WERI-Rb-1 (cell line): ENCODE data around the gene ADGRV1.
"Not testable (repeated sequence)": the region's sequence is repeated elsewhere in the genome, so short reads cannot be mapped to it uniquely, and the experiment has no call there.

ENCODE experiments used
- DNase-seq: peaks from one replicate; pipeline ENCODE4 v3.0.0-alpha.2; 2020
- H3K27ac ChIP-seq: fragments of 250-450 bp; sonication (Bioruptor Pico); 2 replicates; pipeline ENCODE4 v1.5.1; 2020; ENCODE audit warnings: mild to moderate bottlenecking, moderate library complexity
- H3K27me3 ChIP-seq: fragments of 250-450 bp; sonication (Bioruptor Pico); 2 replicates; pipeline ENCODE4 v1.5.1; 2021; ENCODE audit warnings: mild to moderate bottlenecking, low read depth, moderate library complexity; ENCODE audit not compliant: insufficient read depth, severe bottlenecking
- H3K36me3 ChIP-seq: fragments of 250-450 bp; sonication (Bioruptor Pico); 2 replicates; pipeline ENCODE4 v1.5.1; 2020; ENCODE audit warnings: mild to moderate bottlenecking, moderate library complexity
- H3K4me3 ChIP-seq: 2 replicates; pipeline ENCODE4 v1.5.1; 2011; ENCODE audit warnings: low read depth, mild to moderate bottlenecking, control low read depth, low read length
- H3K9me3 ChIP-seq: fragments of 250-450 bp; sonication (Bioruptor Pico); 2 replicates; pipeline ENCODE4 v1.5.1; 2021; ENCODE audit warnings: mild to moderate bottlenecking, moderate library complexity; ENCODE audit not compliant: severe bottlenecking
- TF ChIP-seq, protein P1 (sequence below): IDR thresholded peaks from 2 replicates; pipeline ENCODE4 v1.5.1; 2011; ENCODE audit warnings: low read depth, mild to moderate bottlenecking, control low read depth, inconsistent platforms, low read length

Gene ADGRV1

GRCh38 chr5:90746119-90746518, 187.5 kb downstream of the ADGRV1 start:
- Histone ChIP-seq H3K9me3 (no peaks in the 10 kb centered on the region), H3K27me3 (no peaks in the 10 kb centered on the region), H3K36me3 (peaks cover 53% of the 10 kb centered on the region), H3K4me3 (no peak overlapping the region), H3K27ac (no peak overlapping the region)
- no peak for DNase-seq
- TF ChIP-seq, protein P1, sequence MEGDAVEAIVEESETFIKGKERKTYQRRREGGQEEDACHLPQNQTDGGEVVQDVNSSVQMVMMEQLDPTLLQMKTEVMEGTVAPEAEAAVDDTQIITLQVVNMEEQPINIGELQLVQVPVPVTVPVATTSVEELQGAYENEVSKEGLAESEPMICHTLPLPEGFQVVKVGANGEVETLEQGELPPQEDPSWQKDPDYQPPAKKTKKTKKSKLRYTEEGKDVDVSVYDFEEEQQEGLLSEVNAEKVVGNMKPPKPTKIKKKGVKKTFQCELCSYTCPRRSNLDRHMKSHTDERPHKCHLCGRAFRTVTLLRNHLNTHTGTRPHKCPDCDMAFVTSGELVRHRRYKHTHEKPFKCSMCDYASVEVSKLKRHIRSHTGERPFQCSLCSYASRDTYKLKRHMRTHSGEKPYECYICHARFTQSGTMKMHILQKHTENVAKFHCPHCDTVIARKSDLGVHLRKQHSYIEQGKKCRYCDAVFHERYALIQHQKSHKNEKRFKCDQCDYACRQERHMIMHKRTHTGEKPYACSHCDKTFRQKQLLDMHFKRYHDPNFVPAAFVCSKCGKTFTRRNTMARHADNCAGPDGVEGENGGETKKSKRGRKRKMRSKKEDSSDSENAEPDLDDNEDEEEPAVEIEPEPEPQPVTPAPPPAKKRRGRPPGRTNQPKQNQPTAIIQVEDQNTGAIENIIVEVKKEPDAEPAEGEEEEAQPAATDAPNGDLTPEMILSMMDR = no peak

DNA sequence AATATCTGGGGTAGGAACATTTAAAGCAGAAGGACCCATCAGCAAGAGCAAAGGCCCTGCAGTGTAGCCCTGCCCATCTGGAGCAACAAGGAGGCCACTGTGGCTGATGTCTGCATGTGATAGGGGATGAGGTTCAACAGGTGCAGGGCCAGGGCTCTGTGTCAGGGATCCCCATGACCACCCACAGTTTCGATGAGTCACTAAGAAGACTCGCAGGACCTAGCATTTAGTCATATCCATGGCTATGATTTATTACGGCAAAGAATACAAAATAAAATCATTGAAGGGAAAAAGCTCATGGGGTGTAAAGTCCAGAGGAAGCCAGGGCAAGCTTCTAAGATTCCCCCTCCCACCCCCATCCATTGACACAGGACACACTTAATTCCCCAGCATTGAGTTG, 188.6 kb downstream of the ADGRV1 start:
- no peak overlapping the region for H3K27ac ChIP-seq
- H3K4me3 ChIP-seq = no peak overlapping the region
- TF ChIP-seq, protein P1 = no peak
- no peaks in the 10 kb centered on the region for H3K9me3 ChIP-seq
- H3K27me3 ChIP-seq = no peaks in the 10 kb centered on the region
- DNase-seq = no peak
- H3K36me3 ChIP-seq = peaks cover 54% of the 10 kb centered on the region

GRCh38 chr5:90747693-90748092, 189.1 kb downstream of the ADGRV1 start:
- no peaks in the 10 kb centered on the region for H3K27me3 ChIP-seq
- no peak overlapping the region for H3K27ac ChIP-seq
- TF ChIP-seq, protein P1 = no peak
- H3K36me3 ChIP-seq = peaks cover 59% of the 10 kb centered on the region
- no peak for DNase-seq
- H3K4me3 ChIP-seq = no peak overlapping the region
- no peaks in the 10 kb centered on the region for H3K9me3 ChIP-seq

- no peaks in the 10 kb centered on the region for H3K27me3 ChIP-seq
- DNase-seq = no peak
- TF ChIP-seq, protein P1 = no peak
- no peak overlapping the region for H3K27ac ChIP-seq
- peaks cover 76% of the 10 kb centered on the region for H3K36me3 ChIP-seq
- no peaks in the 10 kb centered on the region for H3K9me3 ChIP-seq
- H3K4me3 ChIP-seq = no peak overlapping the region
Measured at GRCh38 chr5:90759119-90759518, 200.5 kb downstream of the ADGRV1 start.

GRCh38 chr5:90767710-90768109, 209.1 kb downstream of the ADGRV1 start:
- peaks cover 62% of the 10 kb centered on the region for H3K36me3 ChIP-seq
- DNase-seq = no peak
- TF ChIP-seq, protein P1 = no peak
- H3K27me3 ChIP-seq = no peaks in the 10 kb centered on the region
- H3K9me3 ChIP-seq = no peaks in the 10 kb centered on the region
- no peak overlapping the region for H3K4me3 ChIP-seq
- no peak overlapping the region for H3K27ac ChIP-seq

- H3K4me3 ChIP-seq, H3K9me3 ChIP-seq, H3K27me3 ChIP-seq, DNase-seq, H3K27ac ChIP-seq: not testable (repeated sequence)
- H3K36me3 ChIP-seq = peaks cover 63% of the 10 kb centered on the region
Measured at GRCh38 chr5:90770006-90770541, 211.5 kb downstream of the ADGRV1 start.
